Activated naive CD4-positive, alpha-beta T cell treated with Interleukin-2 at 50 U/mL for 16 hours (primary cell): ENCODE measurements around the gene DDX17.

ENCODE experiments used
- DNase-seq: peaks from one replicate; pipeline ENCODE4 v3.0.0-alpha.2; 2020

Gene DDX17

GRCh38 chr22:38465673-38466490 lies 40.2 kb downstream of the DDX17 start:
- no peak for DNase-seq

GRCh38 chr22:38464992-38465672 lies 41.0 kb downstream of the DDX17 start:
- no peak for DNase-seq

GRCh38 chr22:38462960-38463784 lies 42.9 kb downstream of the DDX17 start:
- DNase-seq: no peak

DNA sequence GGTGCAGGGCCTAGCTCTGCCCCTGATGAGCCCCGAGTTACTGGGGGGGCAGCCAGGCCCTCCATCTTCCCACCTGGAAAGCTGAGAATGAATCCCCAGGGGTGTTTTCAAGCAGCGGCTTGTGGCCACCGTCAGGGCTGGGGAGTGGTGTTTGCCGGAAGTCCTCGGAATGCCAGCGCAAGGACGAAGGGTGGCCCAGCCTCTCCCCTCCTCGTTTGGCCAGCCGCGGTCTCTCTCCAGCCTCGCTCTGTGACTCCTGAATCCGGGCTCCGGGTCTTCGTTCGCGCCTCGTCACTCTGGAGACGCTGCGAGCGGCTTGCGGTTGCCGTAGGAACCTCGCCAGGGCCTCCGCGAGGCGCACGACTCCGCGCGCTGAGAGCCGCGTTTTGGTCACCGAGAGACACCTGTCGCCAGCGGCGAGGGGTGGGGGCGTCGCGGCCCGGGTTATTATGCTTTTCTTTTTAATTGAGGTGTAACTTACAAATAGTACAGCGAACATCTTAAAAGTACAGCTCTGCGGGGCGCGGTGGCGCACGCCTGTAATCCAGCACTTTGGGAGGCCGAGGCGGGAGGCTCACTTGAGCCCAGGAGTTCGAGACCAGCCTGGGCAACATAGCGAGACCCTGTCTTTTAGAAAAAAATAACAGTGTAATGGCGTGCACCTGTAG lies 44.6 kb downstream of the DDX17 start:
- peak; percentile 57 for DNase-seq

DNA sequence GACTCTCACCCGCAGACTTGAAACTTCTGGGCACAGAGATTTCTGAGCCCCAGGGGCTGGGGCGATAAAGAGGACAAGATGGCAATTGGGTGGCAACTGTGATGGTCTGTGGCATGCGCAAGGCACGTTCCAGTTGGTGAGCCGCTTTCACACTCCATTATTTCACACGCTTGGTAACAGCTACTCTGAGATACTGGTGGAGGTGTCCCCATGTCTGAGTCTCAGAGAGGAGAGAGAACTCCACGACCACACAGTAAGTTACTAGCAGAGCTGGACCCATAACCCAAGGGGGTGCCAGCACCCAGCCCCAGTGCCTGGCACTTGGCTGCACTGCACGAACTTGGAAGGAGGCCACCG lies 45.1 kb downstream of the DDX17 start:
- no peak for DNase-seq

- DNase-seq: no peak
Observed at GRCh38 chr22:38460426-38460840, 45.7 kb downstream of the DDX17 start.

GRCh38 chr22:38456841-38457699 lies 49.0 kb downstream of the DDX17 start:
- DNase-seq: no peak

DNA sequence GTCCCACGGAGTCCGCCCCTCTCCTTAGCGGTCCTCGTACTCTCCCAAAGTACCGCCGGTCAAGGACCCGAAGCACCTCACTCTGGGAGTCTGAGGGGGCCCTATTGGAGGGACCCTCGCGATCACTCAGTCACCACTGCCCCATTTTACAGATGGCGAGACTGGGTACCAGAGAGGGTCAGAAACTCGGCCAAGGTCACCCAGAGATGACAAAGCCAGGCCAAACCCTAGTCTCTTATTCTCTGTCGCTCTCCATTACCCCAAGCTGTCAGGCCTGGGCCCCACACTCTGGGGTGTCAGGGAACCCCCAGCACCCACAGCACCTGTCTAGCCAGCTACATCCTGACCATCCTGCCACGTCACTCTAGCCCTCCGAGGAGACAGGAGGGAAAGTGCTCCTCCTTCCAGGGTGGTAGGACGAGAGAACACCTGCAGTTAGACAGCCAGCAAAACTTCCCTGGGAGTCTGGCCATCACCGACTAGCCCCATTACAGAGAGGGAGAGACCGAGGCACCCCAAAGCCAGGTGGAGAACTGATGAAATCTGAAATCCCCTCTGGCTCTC lies 49.8 kb downstream of the DDX17 start:
- no peak for DNase-seq

DNA sequence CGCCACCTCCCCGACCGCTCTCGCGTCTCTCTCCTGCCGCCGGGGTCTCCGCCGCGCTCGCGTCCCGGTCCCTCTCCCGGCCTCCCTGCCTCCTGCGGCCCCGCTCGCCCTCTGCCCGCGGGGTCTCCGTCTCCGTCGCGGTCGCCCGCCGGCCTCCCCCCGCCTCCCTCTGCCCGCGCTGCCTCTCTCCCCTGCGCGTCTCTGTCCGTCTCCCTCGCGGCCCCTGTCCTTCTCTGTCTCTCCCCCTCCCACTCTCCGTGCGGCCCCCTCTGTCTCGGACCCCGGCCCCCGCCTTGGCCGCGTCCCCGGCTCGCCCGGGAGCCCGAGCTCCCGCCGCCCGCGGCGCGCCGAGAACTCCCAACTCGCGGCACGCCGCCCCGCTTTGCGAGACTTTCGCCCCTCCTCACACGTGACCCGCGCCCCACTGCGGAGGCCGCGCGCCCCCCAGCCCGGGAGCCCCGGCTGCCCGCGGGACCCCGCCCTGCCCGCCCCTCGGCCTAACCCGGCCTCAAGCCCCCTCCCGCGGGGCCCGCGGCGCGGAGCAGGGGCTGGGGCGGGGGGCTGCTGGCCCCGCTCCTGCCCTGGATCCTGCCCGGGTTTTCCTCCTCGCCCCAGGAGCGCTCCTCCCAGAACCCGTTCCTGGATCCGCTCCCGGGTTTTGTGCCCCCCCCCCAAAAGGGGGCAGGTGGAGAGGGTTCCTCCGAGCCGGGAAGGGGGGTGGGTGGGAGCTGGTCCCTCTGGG lies 50.4 kb downstream of the DDX17 start:
- DNase-seq: no peak

- DNase-seq: no peak
Observed at GRCh38 chr22:38455076-38455529, 51.0 kb downstream of the DDX17 start, which contains the start of gene KCNJ4. KCNJ4 (minus strand) TSS chr22:38455199; CDS start chr22:38428132, 27,067 bp downstream.

GRCh38 chr22:38454353-38455075 lies 51.6 kb downstream of the DDX17 start:
- DNase-seq: no peak

GRCh38 chr22:38453996-38454352 lies 52.1 kb downstream of the DDX17 start:
- DNase-seq: no peak

GRCh38 chr22:38453066-38453672 lies 52.9 kb downstream of the DDX17 start:
- no peak for DNase-seq

- DNase-seq: no peak
Observed at GRCh38 chr22:38452373-38453065, 53.6 kb downstream of the DDX17 start.

DNA sequence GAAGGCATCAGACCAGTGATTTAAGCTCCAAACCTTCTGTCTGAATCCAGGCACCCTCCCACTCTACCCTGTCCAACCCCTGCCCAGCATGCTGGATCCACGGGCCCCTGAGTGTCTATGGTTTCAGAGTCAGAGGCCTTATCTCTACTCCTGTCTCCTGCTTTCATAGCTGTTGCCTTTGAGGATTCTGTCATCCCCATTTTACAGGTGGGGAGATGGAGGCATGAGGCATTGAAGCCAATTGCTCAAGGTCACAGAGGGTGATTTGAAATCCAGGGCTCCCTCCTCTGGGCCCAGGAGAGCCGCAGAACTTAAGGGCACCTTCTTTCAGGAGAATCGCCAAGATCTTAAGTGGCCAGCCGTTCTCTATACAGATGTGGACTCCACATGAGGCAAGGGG lies 54.2 kb downstream of the DDX17 start:
- no peak for DNase-seq

GRCh38 chr22:38451404-38451803 lies 54.7 kb downstream of the DDX17 start:
- DNase-seq: no peak

DNA sequence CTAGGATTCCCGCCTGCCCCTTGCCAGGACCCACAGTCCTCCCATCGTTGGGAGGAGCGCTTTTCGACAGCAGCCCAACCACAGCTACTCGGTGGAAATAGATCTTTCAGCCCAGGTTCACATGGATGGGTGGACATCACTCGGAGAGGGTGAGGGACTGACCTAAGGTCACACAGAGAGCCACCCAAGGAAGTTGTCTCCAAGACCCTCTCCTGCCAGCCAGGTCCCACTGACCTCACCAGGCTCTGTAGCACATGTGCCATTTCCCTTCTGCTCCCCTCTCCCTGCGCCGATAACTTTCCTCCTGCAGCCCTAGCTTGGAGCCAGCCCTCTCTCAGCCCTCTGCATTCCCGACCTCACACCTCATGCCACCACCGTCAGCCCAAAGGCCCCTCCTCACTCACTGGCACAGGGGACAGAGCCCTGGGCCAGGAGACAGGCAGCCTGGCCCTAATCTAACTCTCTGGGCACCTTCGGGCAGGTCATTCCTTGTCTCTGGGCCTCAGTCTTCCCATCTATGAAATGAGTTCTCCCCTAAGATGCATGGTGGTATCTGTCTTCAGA lies 55.8 kb downstream of the DDX17 start:
- DNase-seq: no peak

- no peak for DNase-seq
Observed at GRCh38 chr22:38449776-38450175, 56.3 kb downstream of the DDX17 start.
